OCI-LY7 (cell line): ENCODE measurements around the gene PLA2R1. TPM values are rescaled to one million over a fixed set of nuclear protein-coding genes. Genes with fewer than 3 reads are reported as not detected.

Experiments used
- Bru-seq: library from RNA; stranded (reverse); fragments of 400-500 nt; gene quantifications from one replicate; lab custom pipeline; 2021; lab: Mats Ljungman, UMichigan
- BruChase-seq, 2 experiments: library from RNA; stranded (reverse); fragments of 400-500 nt; gene quantifications; one replicate each; lab custom pipeline; 2021; lab: Mats Ljungman, UMichigan
- BruUV-seq: library from RNA; stranded (reverse); fragments of 400-500 nt; replicated peaks from 2 replicates; lab custom pipeline; 2021; lab: Mats Ljungman, UMichigan
- CTCF ChIA-PET: fragments of 300-600 bp; sonication (Branson Sonifier 250); formaldehyde crosslinking; loops from one replicate; lab custom pipeline; 2022; ENCODE audit warnings: antibody characterized with exemption; ENCODE audit not compliant: unreplicated experiment; lab: Charles Lee
- POLR2A ChIA-PET: fragments of 300-600 bp; sonication (Branson Sonifier 250); formaldehyde crosslinking; loops from one replicate; lab custom pipeline; 2022; ENCODE audit warnings: antibody characterized with exemption; lab: Charles Lee
- DNase-seq: peaks from one replicate; pipeline ENCODE4 v3.0.0-alpha.2; 2015; ENCODE audit warnings: low spot score
- H2AFZ ChIP-seq: fragments of 200-600 bp; sonication (generic), shearing (Covaris generic); 2 replicates; pipeline ENCODE4 v1.6.1; 2014; ENCODE audit warnings: mild to moderate bottlenecking, antibody characterized with exemption, low read length, moderate library complexity
- H3K27ac ChIP-seq: fragments of 200-600 bp; sonication (generic); 2 replicates; pipeline ENCODE4 v1.5.1; 2014; ENCODE audit warnings: mixed run types, low read depth, mild to moderate bottlenecking, moderate library complexity, low read length, inconsistent platforms; ENCODE audit not compliant: poor library complexity, severe bottlenecking
- H3K36me3 ChIP-seq: fragments of 200-600 bp; sonication (generic); 2 replicates; pipeline ENCODE4 v1.6.1; 2014; ENCODE audit warnings: mild to moderate bottlenecking, antibody characterized with exemption, low read length, moderate library complexity, mixed read lengths; ENCODE audit not compliant: insufficient read depth
- H3K4me1 ChIP-seq: fragments of 200-600 bp; sonication (generic); 2 replicates; pipeline ENCODE4 v1.5.1; 2014; ENCODE audit warnings: mild to moderate bottlenecking, low read length; ENCODE audit not compliant: insufficient read depth, poor library complexity, severe bottlenecking
- H3K4me2 ChIP-seq: fragments of 200-600 bp; sonication (generic); 2 replicates; pipeline ENCODE4 v1.6.1; 2014; ENCODE audit warnings: mild to moderate bottlenecking, low read length
- H3K4me3 ChIP-seq: fragments of 200-600 bp; sonication (generic); 2 replicates; pipeline ENCODE4 v1.5.1; 2014; ENCODE audit warnings: mild to moderate bottlenecking, low read depth, low read length; ENCODE audit not compliant: poor library complexity, severe bottlenecking
- H3K79me2 ChIP-seq: fragments of 200-600 bp; sonication (generic); 2 replicates; pipeline ENCODE4 v1.6.1; 2016; ENCODE audit warnings: low read depth, mild to moderate bottlenecking, low read length, moderate library complexity, mixed read lengths; ENCODE audit not compliant: insufficient read depth
- H3K9me2 ChIP-seq: fragments of 200-600 bp; sonication (generic); 2 replicates; pipeline ENCODE4 v1.6.1; 2016; ENCODE audit warnings: mild to moderate bottlenecking, low read length, mixed read lengths; ENCODE audit not compliant: insufficient read depth
- H3K9me3 ChIP-seq: fragments of 200-600 bp; sonication (generic); 2 replicates; pipeline ENCODE4 v1.6.1; 2014; ENCODE audit warnings: mild to moderate bottlenecking, mixed run types, low read length, mixed read lengths
- H4K20me1 ChIP-seq: fragments of 200-600 bp; sonication (generic); 2 replicates; pipeline ENCODE4 v1.6.1; 2014; ENCODE audit warnings: mild to moderate bottlenecking, antibody characterized with exemption, low read length, moderate library complexity, mixed read lengths; ENCODE audit not compliant: insufficient read depth
- CTCF ChIP-seq: fragments of 200-600 bp; sonication (generic); conservative IDR thresholded peaks from 2 replicates; pipeline ENCODE4 v1.5.1; 2014; ENCODE audit warnings: mild to moderate bottlenecking, antibody characterized with exemption, low read length, moderate library complexity, mixed read lengths
- EZH2phosphoT487 ChIP-seq: fragments of 200-600 bp; sonication (generic); IDR thresholded peaks from 2 replicates; pipeline ENCODE4 v1.6.1; 2018; ENCODE audit warnings: low read depth, borderline replicate concordance, mild to moderate bottlenecking, mixed run types, antibody characterized with exemption, low read length, moderate library complexity, mixed read lengths
- intact Hi-C: fragments of 100-400 bp; cut with micrococcal nuclease; formaldehyde crosslinking; loops from one replicate; pipeline ENCODE4 v1.10.0; 2022; ENCODE audit not compliant: unreplicated experiment
- long read RNA-seq: library from polyadenylated mRNA; stranded (forward); transcript quantifications from one replicate; pipeline ENCODE4 v2.0.0, GENCODE V29; 2022
- total RNA-seq, 2 experiments: library from RNA; depleted of rRNA in 1 of 2; stranded (reverse); fragments of >200 nt in 1 of 2; shearing (Covaris generic) in 1 of 2; gene quantifications; 2 replicates each; pipeline ENCODE4 v1.2.3, GENCODE V29; 2014 to 2022

The PLA2R1 gene
- total RNA-seq (2014; rRNA removed; shearing (Covaris generic)) = not detected in 2 replicates
- total RNA-seq (2022) = not detected in 2 replicates
- percentile 6 among the genes with signal in this experiment for Bru-seq, nascent RNA
- BruChase-seq, experiment 1, labeled RNA remaining after a 6-hour chase = percentile 6 among the genes with signal in this experiment
- BruChase-seq, experiment 2, labeled RNA remaining after a 2-hour chase = percentile 3 among the genes with signal in this experiment
- long read RNA-seq = 0 reads

GRCh38 chr2:160062292-160063005 lies at the start of gene PLA2R1:
TSS of gene PLA2R1 (minus strand) at chr2:160062615. CDS start at chr2:160062403, 212 bp downstream.
- Histone ChIP-seq H3K27ac (no peak within 1 kb of the TSS), H3K36me3 (no peaks in the 10 kb centered on the region), H3K9me2 (no peaks in the 10 kb centered on the region), H3K4me1 (no peaks in the 10 kb centered on the region), H3K9me3 (no peaks in the 10 kb centered on the region), H3K4me3 (no peak within 1 kb of the TSS), H3K4me2 (no peak within 1 kb of the TSS), H2AFZ (no peak within 1 kb of the TSS), H3K79me2 (no peaks in the 10 kb centered on the region), H4K20me1 (no peaks in the 10 kb centered on the region)
- POLR2A ChIA-PET = no interaction called here
- TF ChIP-seq EZH2phosphoT487 = no peak
- TF ChIP-seq CTCF = no peak
- intact Hi-C loops = no loop called here
- BruUV-seq = no TSS peak
- no peak for DNase-seq
- CTCF ChIA-PET = no interaction called here

- Histone ChIP-seq H3K36me3 (no peaks in the 10 kb centered on the region), H3K4me2 (no peak overlapping the region), H3K4me3 (no peak overlapping the region), H3K4me1 (no peaks in the 10 kb centered on the region), H2AFZ (no peak overlapping the region), H4K20me1 (no peaks in the 10 kb centered on the region), H3K79me2 (no peaks in the 10 kb centered on the region), H3K27ac (no peak overlapping the region), H3K9me2 (no peaks in the 10 kb centered on the region), H3K9me3 (no peaks in the 10 kb centered on the region)
- ChIA-PET CTCF (interaction anchor here (0.6 to 1.0 kb wide), 3 partner anchors 34 to 99 kb away, joined by 3 read pairs; no protein-coding TSS in a partner anchor), POLR2A (interaction anchor here (0.5 to 1.1 kb wide), 3 partner anchors 34 to 342 kb away, joined by 3 to 5 read pairs (median 3); no protein-coding TSS in a partner anchor)
- no TSS peak for BruUV-seq
- no peak for TF ChIP-seq CTCF
- no peak for TF ChIP-seq EZH2phosphoT487
- intact Hi-C loops = loop anchor here (1.0 kb wide), 1 partner anchor 100 kb away; no protein-coding TSS in a partner anchor
- no peak for DNase-seq
Measured at GRCh38 chr2:160110674-160111239, 48.3 kb upstream of the PLA2R1 start.
